Cardiac septum (tissue), 1 donor: ENCODE measurements around the gene MRGPRX1. TPM values are rescaled to one million over a fixed set of nuclear protein-coding genes. Genes with fewer than 3 reads are reported as not detected.
"Not testable (repeated sequence)": the region's sequence is repeated elsewhere in the genome, so short reads cannot be mapped to it uniquely, and the experiment has no call there.

Experiments
- DNase-seq: peaks from one replicate; pipeline ENCODE4 v3.0.0-alpha.2; 2020; ENCODE audit warnings: low spot score
- intact Hi-C: fragments of 100-400 bp; cut with DNase I; formaldehyde crosslinking; loops from one replicate; pipeline ENCODE4 v1.14.0; 2022
- long read RNA-seq: library from polyadenylated mRNA; unstranded; transcript quantifications from one replicate; pipeline ENCODE4 v2.0.0, GENCODE V29; 2021
- total RNA-seq: library from RNA; stranded (reverse); fragmentation: NEBNext Ultra II Directional; extraction: Animal tissue kit (Norgen Biotek cat#: 25700); gene quantifications from one replicate; pipeline ENCODE4 v1.2.1, GENCODE V29; 2021
- donor health status: DM: no; HTN: no; CAD: no.

The MRGPRX1 gene
- total RNA-seq, result not detected
- long read RNA-seq, result 0 reads

- DNase-seq, result no peak
- intact Hi-C loops, result no loop called here
Observed at GRCh38 chr11:18939314-18939713, at the start of gene MRGPRX1. Gene MRGPRX1, minus strand, starts transcription at chr11:18939414. Its CDS starts 4,630 bp downstream, at chr11:18934784.

DNA sequence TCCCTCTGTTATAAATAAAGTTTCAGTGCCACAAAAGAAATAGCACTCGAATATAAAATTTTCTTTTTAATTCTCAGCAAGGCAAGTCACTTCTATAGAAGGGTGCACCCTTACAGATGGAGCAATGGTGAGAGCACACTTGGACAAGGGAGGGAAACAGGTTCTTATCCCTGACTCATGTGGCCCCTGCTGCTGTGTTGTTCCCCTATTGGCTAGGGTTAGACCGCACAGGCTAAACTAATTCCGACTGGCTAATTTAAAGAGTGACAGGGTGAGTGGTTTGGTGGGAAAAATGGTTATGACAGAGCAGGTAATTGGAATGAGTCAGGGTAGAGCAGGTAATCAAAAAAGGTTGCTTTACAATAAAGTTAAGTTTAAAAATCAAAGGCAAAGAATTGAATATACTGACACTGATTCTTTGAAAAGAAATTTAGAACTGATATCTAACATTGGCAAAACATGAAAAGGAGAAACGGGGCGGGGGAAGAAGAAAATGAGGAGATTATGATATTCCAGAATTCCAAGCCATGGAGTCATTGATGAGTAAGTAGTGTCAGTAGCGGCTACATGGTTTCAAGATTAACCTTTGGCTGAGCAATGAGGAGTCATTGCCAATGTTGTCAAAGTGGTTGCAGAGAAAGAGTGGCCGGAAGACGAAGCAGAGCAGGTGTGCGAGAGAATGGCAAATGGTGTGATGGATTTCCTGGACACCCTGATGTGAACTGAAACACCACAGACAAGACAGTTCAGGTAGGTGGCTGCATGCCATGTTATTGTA is 48.4 kb upstream of the MRGPRX1 start:
- intact Hi-C loops, result no loop called here
- DNase-seq, result no peak

DNA sequence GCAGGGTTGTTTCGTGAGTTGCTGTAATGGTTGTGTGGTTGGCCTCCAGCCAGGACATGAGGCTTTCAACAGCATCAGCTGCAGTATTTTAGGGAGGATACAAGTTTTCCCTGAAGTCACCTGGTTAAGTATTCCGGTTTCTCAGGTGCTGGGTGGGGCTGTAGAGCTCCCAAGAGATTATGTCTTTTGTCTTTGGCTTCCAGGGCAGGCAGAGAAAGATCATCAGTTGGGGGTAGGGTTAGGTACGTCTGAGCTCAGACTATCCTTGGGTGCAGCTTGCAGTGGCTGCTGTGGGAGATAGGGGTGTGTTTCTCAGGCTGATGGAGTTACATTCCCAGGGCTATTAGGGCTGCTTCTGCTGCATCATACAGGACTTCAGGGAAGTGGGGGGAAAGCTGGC is 47.5 kb upstream of the MRGPRX1 start:
- DNase-seq, result no peak
- intact Hi-C loops, result no loop called here

- intact Hi-C loops, result no loop called here
- DNase-seq, result no peak
Observed at GRCh38 chr11:18981897-18982296, 42.7 kb upstream of the MRGPRX1 start.

GRCh38 chr11:18974192-18974591 is 35.0 kb upstream of the MRGPRX1 start:
- intact Hi-C loops, result no loop called here
- no peak for DNase-seq

DNA sequence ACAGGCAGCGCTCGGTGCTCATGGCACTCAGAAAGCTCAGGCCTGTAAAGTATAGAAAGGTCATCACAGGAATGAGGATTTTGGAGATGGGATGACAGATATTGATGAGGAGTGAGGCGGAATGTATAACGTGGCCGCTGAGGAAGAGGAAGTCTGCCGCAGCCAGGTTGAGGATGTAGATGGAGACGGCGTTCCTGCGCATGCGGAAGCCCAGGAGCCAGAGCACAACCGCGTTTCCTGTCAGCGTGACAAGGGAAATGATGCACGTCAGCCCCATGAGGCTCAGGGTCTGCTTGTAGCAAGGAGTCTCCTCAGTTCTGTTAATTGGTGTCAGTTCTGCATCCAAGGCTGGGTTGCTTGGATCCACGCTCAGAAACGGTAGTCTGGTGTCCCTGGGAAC is 33.1 kb upstream of the MRGPRX1 start:
- DNase-seq, result no peak
- intact Hi-C loops, result no loop called here

DNA sequence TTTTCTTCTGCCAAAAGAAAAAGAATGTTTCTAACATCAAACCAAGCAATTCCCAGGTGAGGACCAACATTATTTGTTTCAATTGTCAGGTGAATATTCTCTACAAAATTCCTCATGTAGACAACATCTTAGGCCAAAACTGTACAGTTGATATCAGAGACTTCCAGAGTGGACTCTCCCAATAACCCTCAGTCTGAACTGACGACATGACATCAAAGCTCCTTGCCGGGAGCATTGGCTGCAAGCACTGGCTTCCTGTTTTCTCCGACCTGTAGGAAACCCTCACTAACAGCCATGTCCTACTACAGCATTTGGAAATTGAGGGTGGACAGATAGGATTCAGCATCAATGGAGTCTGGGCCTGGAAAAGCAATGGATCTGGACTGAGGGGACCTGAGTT is 30.5 kb upstream of the MRGPRX1 start:
- intact Hi-C loops, result no loop called here
- no peak for DNase-seq

DNA sequence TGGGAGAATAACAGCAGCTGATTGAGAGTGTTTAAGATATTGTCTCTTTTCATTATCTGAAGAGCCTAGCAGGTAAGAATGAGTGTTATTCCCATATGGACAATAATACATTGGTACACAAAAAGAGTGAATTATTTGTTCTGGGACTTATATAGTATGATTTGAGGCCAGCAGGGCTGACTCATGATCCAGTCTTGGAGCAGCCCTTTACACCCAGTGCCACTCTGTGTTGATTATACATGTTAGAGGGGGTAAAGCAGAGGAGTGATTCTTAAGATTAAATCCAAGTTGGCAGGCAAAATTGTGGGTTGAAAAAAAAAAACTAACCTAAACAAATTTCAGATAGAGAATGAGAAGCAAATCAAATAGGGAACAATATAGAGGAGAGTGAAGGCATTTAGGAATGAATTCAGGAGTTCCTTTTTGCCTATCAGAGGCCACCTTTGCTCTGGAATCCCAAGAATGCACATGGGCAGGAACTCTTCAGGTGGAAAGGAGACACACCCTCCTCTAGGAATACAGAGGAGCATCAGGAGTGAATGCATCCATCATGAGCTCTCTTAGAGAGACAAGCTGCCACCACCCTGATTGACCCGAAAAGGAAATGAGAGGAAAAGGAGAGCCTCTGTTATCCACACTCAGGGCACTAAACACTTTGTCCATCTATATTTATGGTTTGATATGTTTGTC is 19.2 kb upstream of the MRGPRX1 start:
- intact Hi-C loops, result no loop called here
- no peak for DNase-seq

GRCh38 chr11:18956630-18957029 is 17.4 kb upstream of the MRGPRX1 start:
- DNase-seq, result no peak
- intact Hi-C loops, result no loop called here

DNA sequence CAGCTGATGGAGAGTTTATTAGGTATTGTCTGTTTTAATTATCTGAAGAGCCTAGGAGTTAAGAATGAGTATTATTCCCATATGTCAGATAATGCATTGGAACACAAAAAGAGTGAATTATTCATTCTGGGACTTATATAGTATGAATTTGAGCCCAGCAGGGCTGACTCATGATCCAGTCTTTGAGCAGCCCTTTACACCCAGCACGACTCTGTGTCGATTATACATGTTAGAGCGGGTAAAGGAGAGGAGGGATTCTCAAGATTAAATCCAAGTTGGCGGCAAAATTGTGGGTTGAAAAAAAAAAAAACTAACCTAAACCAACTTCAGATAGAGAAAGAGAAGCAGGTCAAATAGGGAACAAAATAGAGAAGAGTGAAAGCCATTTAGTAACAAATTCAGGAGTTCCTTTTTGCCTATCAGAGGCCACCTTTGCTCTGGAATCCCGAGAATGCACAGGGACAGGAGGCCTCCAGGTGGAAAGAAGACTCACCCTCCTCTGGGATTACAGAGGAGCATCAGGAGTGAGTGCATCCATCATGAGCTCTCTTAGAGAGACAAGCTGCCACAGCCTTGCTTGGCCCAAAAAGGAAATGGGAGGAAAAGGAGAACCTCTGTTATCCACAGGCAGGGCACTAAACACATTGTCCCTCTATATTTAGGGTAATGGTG is 3.1 kb downstream of the MRGPRX1 start:
- DNase-seq, result no peak
- intact Hi-C loops, result no loop called here

DNA sequence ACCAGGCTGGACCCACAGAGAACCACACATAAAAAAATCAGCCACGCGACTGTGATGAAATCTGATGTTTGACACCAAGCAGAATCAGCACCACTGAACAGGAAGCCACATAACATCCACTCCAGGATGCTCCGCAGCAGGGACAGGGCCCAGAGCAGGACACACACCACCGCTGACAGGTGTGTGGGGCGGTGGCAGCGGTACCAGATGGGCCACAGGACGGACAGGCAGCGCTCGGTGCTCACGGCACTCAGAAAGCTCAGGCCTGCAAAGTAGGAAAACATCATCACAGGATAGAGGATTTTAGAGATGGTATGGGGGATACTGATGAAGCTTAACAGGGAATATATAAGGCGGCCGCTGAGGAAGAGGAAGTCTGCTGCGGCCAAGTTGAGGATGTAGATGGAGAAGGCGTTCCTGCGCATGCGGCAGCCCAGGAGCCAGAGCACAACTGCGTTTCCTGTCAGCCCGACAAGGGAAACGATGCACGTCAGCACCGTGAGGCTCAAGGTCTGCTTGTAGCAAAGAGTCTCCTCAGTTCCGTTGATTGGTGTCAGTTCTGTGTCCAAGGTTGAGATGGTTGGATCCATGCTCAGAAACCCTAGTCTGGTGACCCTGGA is 4.9 kb downstream of the MRGPRX1 start:
- intact Hi-C loops, result no loop called here

GRCh38 chr11:18927550-18928322 is 11.5 kb downstream of the MRGPRX1 start:
- intact Hi-C loops, result no loop called here
- DNase-seq, result no peak

More for the DNA sequence above, 4.9 kb downstream of the MRGPRX1 start:
- DNase-seq, result no peak

GRCh38 chr11:18925426-18925825 is 13.8 kb downstream of the MRGPRX1 start:
- intact Hi-C loops, DNase-seq: not testable (repeated sequence)

- DNase-seq, result no peak
- intact Hi-C loops, result no loop called here
Observed at GRCh38 chr11:18912883-18913282, 26.3 kb downstream of the MRGPRX1 start.

GRCh38 chr11:18907391-18907790 is 31.8 kb downstream of the MRGPRX1 start:
- intact Hi-C loops, result no loop called here
- no peak for DNase-seq

- DNase-seq, result not testable (repeated sequence)
Observed at GRCh38 chr11:18900637-18901036, 38.6 kb downstream of the MRGPRX1 start.

DNA sequence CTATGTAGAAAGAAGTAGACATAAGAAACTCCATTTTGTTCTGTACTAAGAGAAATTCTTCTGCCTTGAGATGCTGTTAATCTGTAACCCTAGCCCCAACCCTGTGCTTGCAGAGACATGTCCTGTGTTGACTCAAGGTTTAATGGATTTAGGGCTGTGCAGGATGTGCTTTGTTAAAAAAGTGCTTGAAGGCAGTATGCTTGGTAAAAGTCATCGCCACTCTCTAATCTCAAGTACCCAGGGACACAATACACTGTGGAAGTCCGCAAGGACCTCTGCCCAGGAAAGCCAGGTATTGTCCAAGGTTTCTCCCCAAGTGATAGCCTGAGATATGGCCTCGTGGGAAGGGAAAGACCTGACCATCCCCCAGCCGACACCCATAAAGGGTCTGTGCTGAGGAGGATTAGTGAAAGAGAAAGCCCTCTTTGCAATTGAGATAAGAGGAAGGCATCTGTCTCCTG is 39.0 kb downstream of the MRGPRX1 start:
- DNase-seq, intact Hi-C loops: not testable (repeated sequence)

More at GRCh38 chr11:18900637-18901036, 38.6 kb downstream of the MRGPRX1 start:
- intact Hi-C loops, result not testable (repeated sequence)

DNA sequence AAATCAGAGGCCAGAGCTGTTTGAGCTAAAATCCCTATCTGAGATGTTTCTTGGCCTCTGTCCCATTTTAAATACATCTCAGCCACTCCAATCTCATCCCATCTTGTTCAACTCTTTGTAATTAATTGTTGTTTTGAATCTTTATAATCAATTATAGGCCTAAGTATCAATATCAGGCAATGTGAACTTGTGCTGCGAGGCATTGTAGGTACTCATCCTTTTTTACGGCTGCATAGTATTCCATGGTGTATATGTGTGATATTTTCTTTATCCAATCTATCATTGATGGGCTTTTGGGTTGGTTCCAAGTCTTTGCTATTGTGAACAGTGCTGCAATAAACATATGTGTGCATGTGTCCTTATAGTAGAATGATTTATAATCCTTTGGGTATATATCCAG is 47.5 kb downstream of the MRGPRX1 start:
- intact Hi-C loops, DNase-seq: not testable (repeated sequence)

- intact Hi-C loops, result no loop called here
Observed at GRCh38 chr11:18890615-18891014, 48.6 kb downstream of the MRGPRX1 start.

More at GRCh38 chr11:18890615-18891014, 48.6 kb downstream of the MRGPRX1 start:
- no peak for DNase-seq
